Uterus (tissue), 4 donors: ENCODE measurements around the gene AP4E1. TPM values are rescaled to one million over a fixed set of nuclear protein-coding genes. Genes with fewer than 3 reads are reported as not detected.
A peak's percentile ranks its signal among the peaks of the same experiment; 100 is the strongest.

Experiments
- DNase-seq, 2 donors: peaks; one replicate each; pipeline ENCODE4 v3.0.0-alpha.2; 2019 to 2020
- H3K27ac ChIP-seq, 2 donors: fragments of 200-600 bp; sonication (generic); 1 replicate in 1 of 2; 2 replicates in 1 of 2; pipeline ENCODE4 v1.5.1; 2016 to 2018
- H3K27me3 ChIP-seq, 2 donors: fragments of 200-600 bp; sonication (generic); one replicate each; pipeline ENCODE4 v1.5.1; 2018 to 2019; ENCODE audit warnings: control low read depth in 1 of 2
- H3K36me3 ChIP-seq, 2 donors: fragments of 200-600 bp; sonication (generic); one replicate each; pipeline ENCODE4 v1.5.1; 2019; ENCODE audit warnings: control low read depth in 1 of 2
- H3K4me1 ChIP-seq, 2 donors: fragments of 200-600 bp; sonication (generic); one replicate each; pipeline ENCODE4 v1.5.1; 2018 to 2019; ENCODE audit warnings: control low read depth in 1 of 2
- H3K4me3 ChIP-seq, 2 donors: fragments of 200-600 bp; sonication (generic); 1 replicate in 1 of 2; 2 replicates in 1 of 2; pipeline ENCODE4 v1.5.1; 2018 to 2019; ENCODE audit warnings: mild to moderate bottlenecking in 1 of 2
- H3K9me3 ChIP-seq, 2 donors: fragments of 200-600 bp; sonication (generic); one replicate each; pipeline ENCODE4 v1.5.1; 2019; ENCODE audit warnings: control low read depth in 1 of 2
- CTCF ChIP-seq, 4 experiments: fragments of 200-600 bp in 2 of 4; fragments of 450-650 bp in 2 of 4; sonication (generic) in 2 of 4; IDR thresholded peaks; one replicate each; pipeline ENCODE4 v1.5.1; 2016 to 2019; ENCODE audit warnings: antibody characterized with exemption in 4 of 4, mild to moderate bottlenecking in 2 of 4, moderate library complexity in 1 of 4
- POLR2A ChIP-seq, 2 donors: fragments of 450-650 bp; IDR thresholded peaks; one replicate each; pipeline ENCODE4 v1.6.1; 2016; ENCODE audit warnings: antibody characterized with exemption in 2 of 2, mild to moderate bottlenecking in 1 of 2, moderate library complexity in 1 of 2
- intact Hi-C: fragments of 100-400 bp; cut with DNase I; formaldehyde crosslinking; loops from one replicate; pipeline ENCODE4 v1.15.1; 2023; ENCODE audit warnings: low total_unique reads
- total RNA-seq, 4 donors: library from RNA; depleted of rRNA in 3 of 4; stranded (reverse); fragments of >200 nt in 3 of 4; gene quantifications; one replicate each; pipeline versions ENCODE4 v1.1.0 to v1.2.4, GENCODE V29; 2014 to 2023
- donor health status: DM: yes; HTN: yes; CAD: no.

The AP4E1 gene
- total RNA-seq, 4 donors from 2014 or later = 4.1 to 20.5 (median 12.3) TPM

GRCh38 chr15:51038974-51039319, 130.5 kb downstream of the AP4E1 start:
- Histone ChIP-seq H3K4me1 (no peaks in the 10 kb centered on the region), H3K9me3 (no peaks in the 10 kb centered on the region), H3K27ac (no peak overlapping the region), H3K36me3 (no peaks in the 10 kb centered on the region), H3K4me3 (no peak overlapping the region), H3K27me3 (no peaks in the 10 kb centered on the region)
- no peak for DNase-seq
- intact Hi-C loops = no loop called here
- TF ChIP-seq CTCF (IDR thresholded peaks at IDR 0.05) (no peak), POLR2A (IDR thresholded peaks at IDR 0.05) (no peak)

GRCh38 chr15:51044037-51044727, 135.7 kb downstream of the AP4E1 start:
- DNase-seq = no peak
- peak overlapping the region; percentile 77 to 78 for H3K27ac ChIP-seq
- intact Hi-C loops = no loop called here

GRCh38 chr15:51046016-51046415, 137.5 kb downstream of the AP4E1 start:
- H3K4me1 ChIP-seq = peaks cover 0 to 10% of the 10 kb centered on the region in 2 donors
- H3K9me3 ChIP-seq = no peaks in the 10 kb centered on the region
- no peak for TF ChIP-seq CTCF (IDR thresholded peaks at IDR 0.05)
- no peak for TF ChIP-seq POLR2A (IDR thresholded peaks at IDR 0.05)
- H3K27ac ChIP-seq = peak overlapping the region; percentile 69 to 78
- intact Hi-C loops = loop anchor here (5.0 kb wide), 1 partner anchor 51 kb away; no protein-coding TSS in a partner anchor
- no peak overlapping the region for H3K4me3 ChIP-seq
- no peaks in the 10 kb centered on the region for H3K27me3 ChIP-seq
- DNase-seq = no peak
- no peaks in the 10 kb centered on the region for H3K36me3 ChIP-seq

More at GRCh38 chr15:51044037-51044727, 135.7 kb downstream of the AP4E1 start:
- Histone ChIP-seq H3K4me1 (peaks cover 0 to 10% of the 10 kb centered on the region in 2 donors), H3K4me3 (no peak overlapping the region), H3K36me3 (no peaks in the 10 kb centered on the region), H3K27me3 (no peaks in the 10 kb centered on the region), H3K9me3 (no peaks in the 10 kb centered on the region)
- TF ChIP-seq CTCF (IDR thresholded peaks at IDR 0.05) = no peak
- no peak for TF ChIP-seq POLR2A (IDR thresholded peaks at IDR 0.05)

GRCh38 chr15:51046799-51047449, 138.4 kb downstream of the AP4E1 start:
- no peak overlapping the region for H3K4me3 ChIP-seq
- TF ChIP-seq POLR2A (IDR thresholded peaks at IDR 0.05) (no peak), CTCF (IDR thresholded peaks at IDR 0.05) (no peak)
- peak overlapping the region; percentile 62 to 78 for H3K27ac ChIP-seq
- no peaks in the 10 kb centered on the region for H3K9me3 ChIP-seq
- intact Hi-C loops = loop anchor here (5.0 kb wide), 1 partner anchor 50 kb away; no protein-coding TSS in a partner anchor
- H3K27me3 ChIP-seq = no peaks in the 10 kb centered on the region
- peaks cover 0 to 10% of the 10 kb centered on the region in 2 donors for H3K4me1 ChIP-seq
- DNase-seq = peak; percentile 50 to 62
- H3K36me3 ChIP-seq = no peaks in the 10 kb centered on the region

GRCh38 chr15:51048308-51048707, 139.8 kb downstream of the AP4E1 start:
- TF ChIP-seq POLR2A (IDR thresholded peaks at IDR 0.05) = no peak
- TF ChIP-seq CTCF (IDR thresholded peaks at IDR 0.05) = no peak
- peaks cover 0 to 10% of the 10 kb centered on the region in 2 donors for H3K4me1 ChIP-seq
- no peak for DNase-seq
- H3K4me3 ChIP-seq = no peak overlapping the region
- no peaks in the 10 kb centered on the region for H3K9me3 ChIP-seq
- H3K27me3 ChIP-seq = no peaks in the 10 kb centered on the region
- H3K27ac ChIP-seq = peak overlapping the region; percentile 62 to 78
- intact Hi-C loops = loop anchor here (5.0 kb wide), 1 partner anchor 49 kb away; no protein-coding TSS in a partner anchor
- H3K36me3 ChIP-seq = no peaks in the 10 kb centered on the region
